Liver (tissue), 9 donors: ENCODE data around the gene NPAS1. TPM values are rescaled to one million over a fixed set of nuclear protein-coding genes. Genes with fewer than 3 reads are reported as not detected.

Source experiments
- DNase-seq: peaks from one replicate; pipeline ENCODE4 v3.0.0-alpha.2; 2017; ENCODE audit warnings: low spot score
- H3K27ac ChIP-seq, 2 donors: one replicate each; pipeline ENCODE4 v1.7.0; 2013; ENCODE audit warnings: inconsistent platforms in 2 of 2, low read length in 2 of 2, control low read depth in 1 of 2, low read depth in 1 of 2, mild to moderate bottlenecking in 1 of 2
- H3K27me3 ChIP-seq, 4 donors: one replicate each; pipeline versions ENCODE4 v1.6.1 to v1.7.0; 2013; ENCODE audit warnings: low read length in 3 of 4, inconsistent platforms in 1 of 4, mild to moderate bottlenecking in 1 of 4, moderate library complexity in 1 of 4; ENCODE audit not compliant: control insufficient read depth in 4 of 4, insufficient read depth in 4 of 4
- H3K36me3 ChIP-seq, 4 donors: one replicate each; pipeline versions ENCODE4 v1.6.1 to v1.7.0; 2013; ENCODE audit warnings: low read length in 3 of 4, mild to moderate bottlenecking in 3 of 4, low read depth in 1 of 4, moderate library complexity in 1 of 4; ENCODE audit not compliant: control insufficient read depth in 4 of 4, insufficient read depth in 3 of 4
- H3K4me1 ChIP-seq, 4 donors: one replicate each; pipeline versions ENCODE4 v1.6.1 to v1.7.0; 2013; ENCODE audit warnings: low read length in 3 of 4, mild to moderate bottlenecking in 3 of 4, moderate library complexity in 1 of 4; ENCODE audit not compliant: control insufficient read depth in 4 of 4, insufficient read depth in 4 of 4
- H3K4me3 ChIP-seq, 3 donors: one replicate each; pipeline versions ENCODE4 v1.6.1 to v1.7.0; 2013; ENCODE audit warnings: low read length in 3 of 3, control low read depth in 1 of 3, low read depth in 1 of 3, mild to moderate bottlenecking in 1 of 3
- H3K9ac ChIP-seq, 2 donors: one replicate each; pipeline ENCODE4 v1.7.0; 2013; ENCODE audit warnings: low read length in 2 of 2, mild to moderate bottlenecking in 2 of 2, moderate library complexity in 2 of 2, control low read depth in 1 of 2, low read depth in 1 of 2
- H3K9me3 ChIP-seq, 4 donors: one replicate each; pipeline versions ENCODE4 v1.6.1 to v1.7.0; 2013; ENCODE audit warnings: low read length in 3 of 4; ENCODE audit not compliant: control insufficient read depth in 4 of 4
- EGR1 ChIP-seq, 2 donors: IDR thresholded peaks; 2 replicates each; pipeline ENCODE4 v1.6.1; 2016 to 2018; ENCODE audit warnings: antibody characterized with exemption in 2 of 2, low read depth in 2 of 2
- FOXA1 ChIP-seq: IDR thresholded peaks from 2 replicates; pipeline ENCODE4 v1.6.1; 2016; ENCODE audit warnings: antibody characterized with exemption
- FOXA2 ChIP-seq: IDR thresholded peaks from 2 replicates; pipeline ENCODE4 v1.6.1; 2016; ENCODE audit warnings: antibody characterized with exemption
- GABPA ChIP-seq, 2 donors: IDR thresholded peaks in 1 of 2; conservative IDR thresholded peaks in 1 of 2; 2 replicates each; pipeline ENCODE4 v1.6.1; 2016; ENCODE audit warnings: antibody characterized with exemption in 2 of 2, mild to moderate bottlenecking in 1 of 2, moderate library complexity in 1 of 2
- HNF4A ChIP-seq, 2 donors: conservative IDR thresholded peaks; 2 replicates each; pipeline ENCODE4 v1.6.1; 2016; ENCODE audit warnings: antibody characterized with exemption in 2 of 2, mild to moderate bottlenecking in 2 of 2
- HNF4G ChIP-seq: IDR thresholded peaks from 2 replicates; pipeline ENCODE4 v1.6.1; 2016; ENCODE audit warnings: antibody characterized with exemption
- JUND ChIP-seq, 2 donors: IDR thresholded peaks; 2 replicates each; pipeline ENCODE4 v1.6.1; 2016; ENCODE audit warnings: antibody characterized with exemption in 2 of 2
- NR2F2 ChIP-seq: IDR thresholded peaks from 2 replicates; pipeline ENCODE4 v1.6.1; 2016; ENCODE audit warnings: antibody characterized with exemption
- RAD21 ChIP-seq, 2 donors: IDR thresholded peaks; 2 replicates each; pipeline ENCODE4 v1.6.1; 2016; ENCODE audit warnings: antibody characterized with exemption in 2 of 2, mild to moderate bottlenecking in 2 of 2
- RXRA ChIP-seq, 2 donors: IDR thresholded peaks; 2 replicates each; pipeline ENCODE4 v1.6.1; 2017 to 2018; ENCODE audit warnings: antibody characterized with exemption in 2 of 2, mild to moderate bottlenecking in 1 of 2
- SP1 ChIP-seq: IDR thresholded peaks from 2 replicates; pipeline ENCODE4 v1.6.1; 2018; ENCODE audit warnings: antibody characterized with exemption, mild to moderate bottlenecking
- TAF1 ChIP-seq: conservative IDR thresholded peaks from 2 replicates; pipeline ENCODE4 v1.6.1; 2016; ENCODE audit warnings: antibody characterized with exemption, mild to moderate bottlenecking
- YY1 ChIP-seq: IDR thresholded peaks from 2 replicates; pipeline ENCODE4 v1.6.1; 2016; ENCODE audit warnings: antibody characterized with exemption, mild to moderate bottlenecking
- WGBS: extraction: QIAGEN DNeasy Blood & Tissue Kit; methylation state at CpG from one replicate; pipeline ENCODE4 v1.1.7; 2013; 5-methylcytosine and 5-hydroxymethylcytosine counted together
- polyA plus RNA-seq, 2 donors: library from polyadenylated mRNA; stranded (reverse) in 1 of 2; unstranded in 1 of 2; fragments of 200-250 nt in 1 of 2; fragments of >200 nt in 1 of 2; fragmentation: Nextera tagmentation in 1 of 2; extraction: Ambion mirVana in 1 of 2; gene quantifications; one replicate each; pipeline versions ENCODE4 v1.2.1 to v1.2.3, GENCODE V29; 2013 to 2015
- total RNA-seq, 2 donors: library from RNA; depleted of rRNA; stranded (reverse); fragments of >200 nt; gene quantifications; one replicate each; pipeline ENCODE4 v1.2.3, GENCODE V29; 2014
- TF ChIP-seq, protein P1 (sequence below): IDR thresholded peaks from 2 replicates; pipeline ENCODE4 v1.6.1; 2016; ENCODE audit warnings: antibody characterized with exemption
- TF ChIP-seq, protein P2 (sequence below): IDR thresholded peaks from 2 replicates; pipeline ENCODE4 v1.6.1; 2016; ENCODE audit warnings: antibody characterized with exemption
- TF ChIP-seq, protein P3 (sequence below): IDR thresholded peaks from 2 replicates; pipeline ENCODE4 v1.6.1; 2016; ENCODE audit warnings: antibody characterized with exemption
- TF ChIP-seq, protein P4 (sequence below): fragments of 150-350 bp; IDR thresholded peaks from 2 replicates; pipeline ENCODE4 v1.5.1; 2017; ENCODE audit warnings: improper control_type of control experiment, low read depth, low read length; ENCODE audit not compliant: missing input control
- donor health status: healthy.
- donor health status: healthy.
- donor health status: healthy.
- donor health status: healthy.
- donor health status: healthy.

The NPAS1 gene
- total and polyA plus RNA-seq, 4 donors, result 0.22 TPM; not detected in 3

DNA sequence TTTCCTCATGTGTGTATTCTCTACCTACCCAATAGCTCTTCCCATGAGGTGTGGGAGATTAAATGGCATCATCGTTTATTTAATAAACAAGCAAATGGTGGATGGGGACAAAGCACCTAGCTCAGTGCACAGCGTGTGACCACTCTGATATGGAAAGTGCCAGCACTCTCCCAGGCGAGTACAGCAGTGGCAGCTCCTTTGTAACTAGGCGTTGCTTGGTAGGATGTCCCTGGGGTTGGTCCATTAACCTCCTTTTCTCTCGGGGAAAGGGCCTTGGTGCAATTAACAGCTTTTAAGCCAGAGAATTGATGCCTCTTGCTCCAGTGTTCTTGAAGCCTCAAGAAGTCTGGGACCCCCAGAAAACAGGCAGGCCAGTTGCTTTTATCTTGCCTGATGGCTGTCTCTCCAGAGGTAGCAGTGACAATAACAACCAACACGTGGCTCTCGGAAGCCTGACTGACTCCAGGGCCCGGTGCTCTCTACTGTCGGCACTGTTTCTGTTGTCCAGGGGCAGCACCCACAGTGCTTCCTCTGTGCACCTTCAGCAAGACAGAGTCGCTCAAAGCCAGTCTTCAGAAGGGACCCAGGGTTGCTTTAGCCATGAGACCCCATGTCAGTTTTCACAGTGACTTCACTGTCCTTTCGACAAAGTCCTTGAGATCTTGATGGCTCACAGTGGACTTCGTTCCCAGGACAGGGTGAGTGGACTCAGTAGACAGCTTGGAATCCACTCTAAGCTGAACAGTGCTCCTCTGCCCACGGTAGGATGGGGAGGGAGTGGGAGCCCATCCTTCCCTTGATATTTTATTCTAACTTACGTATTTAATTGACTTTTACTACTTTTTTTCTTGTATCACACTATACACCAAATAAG is 33.9 kb upstream of the NPAS1 start:
- TF ChIP-seq YY1, result no peak
- TF ChIP-seq, protein P1, sequence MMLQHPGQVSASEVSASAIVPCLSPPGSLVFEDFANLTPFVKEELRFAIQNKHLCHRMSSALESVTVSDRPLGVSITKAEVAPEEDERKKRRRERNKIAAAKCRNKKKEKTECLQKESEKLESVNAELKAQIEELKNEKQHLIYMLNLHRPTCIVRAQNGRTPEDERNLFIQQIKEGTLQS, result no peak
- TF ChIP-seq FOXA2, result no peak
- no peak for TF ChIP-seq GABPA (IDR thresholded peaks at IDR 0.05 in 1 of 2, conservative IDR thresholded peaks at IDR 0.05 in 1 of 2)
- TF ChIP-seq SP1, result peak; percentile 6
- TF ChIP-seq, protein P2, sequence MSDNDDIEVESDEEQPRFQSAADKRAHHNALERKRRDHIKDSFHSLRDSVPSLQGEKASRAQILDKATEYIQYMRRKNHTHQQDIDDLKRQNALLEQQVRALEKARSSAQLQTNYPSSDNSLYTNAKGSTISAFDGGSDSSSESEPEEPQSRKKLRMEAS, result no peak
- no peak for TF ChIP-seq HNF4G
- TF ChIP-seq, protein P3, sequence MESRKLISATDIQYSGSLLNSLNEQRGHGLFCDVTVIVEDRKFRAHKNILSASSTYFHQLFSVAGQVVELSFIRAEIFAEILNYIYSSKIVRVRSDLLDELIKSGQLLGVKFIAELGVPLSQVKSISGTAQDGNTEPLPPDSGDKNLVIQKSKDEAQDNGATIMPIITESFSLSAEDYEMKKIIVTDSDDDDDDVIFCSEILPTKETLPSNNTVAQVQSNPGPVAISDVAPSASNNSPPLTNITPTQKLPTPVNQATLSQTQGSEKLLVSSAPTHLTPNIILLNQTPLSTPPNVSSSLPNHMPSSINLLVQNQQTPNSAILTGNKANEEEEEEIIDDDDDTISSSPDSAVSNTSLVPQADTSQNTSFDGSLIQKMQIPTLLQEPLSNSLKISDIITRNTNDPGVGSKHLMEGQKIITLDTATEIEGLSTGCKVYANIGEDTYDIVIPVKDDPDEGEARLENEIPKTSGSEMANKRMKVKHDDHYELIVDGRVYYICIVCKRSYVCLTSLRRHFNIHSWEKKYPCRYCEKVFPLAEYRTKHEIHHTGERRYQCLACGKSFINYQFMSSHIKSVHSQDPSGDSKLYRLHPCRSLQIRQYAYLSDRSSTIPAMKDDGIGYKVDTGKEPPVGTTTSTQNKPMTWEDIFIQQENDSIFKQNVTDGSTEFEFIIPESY, result no peak
- no peak for TF ChIP-seq JUND (IDR thresholded peaks at IDR 0.05)
- no peak for TF ChIP-seq FOXA1
- TF ChIP-seq RAD21 (IDR thresholded peaks at IDR 0.05), result no peak
- no peak for TF ChIP-seq TAF1
- TF ChIP-seq, protein P4, sequence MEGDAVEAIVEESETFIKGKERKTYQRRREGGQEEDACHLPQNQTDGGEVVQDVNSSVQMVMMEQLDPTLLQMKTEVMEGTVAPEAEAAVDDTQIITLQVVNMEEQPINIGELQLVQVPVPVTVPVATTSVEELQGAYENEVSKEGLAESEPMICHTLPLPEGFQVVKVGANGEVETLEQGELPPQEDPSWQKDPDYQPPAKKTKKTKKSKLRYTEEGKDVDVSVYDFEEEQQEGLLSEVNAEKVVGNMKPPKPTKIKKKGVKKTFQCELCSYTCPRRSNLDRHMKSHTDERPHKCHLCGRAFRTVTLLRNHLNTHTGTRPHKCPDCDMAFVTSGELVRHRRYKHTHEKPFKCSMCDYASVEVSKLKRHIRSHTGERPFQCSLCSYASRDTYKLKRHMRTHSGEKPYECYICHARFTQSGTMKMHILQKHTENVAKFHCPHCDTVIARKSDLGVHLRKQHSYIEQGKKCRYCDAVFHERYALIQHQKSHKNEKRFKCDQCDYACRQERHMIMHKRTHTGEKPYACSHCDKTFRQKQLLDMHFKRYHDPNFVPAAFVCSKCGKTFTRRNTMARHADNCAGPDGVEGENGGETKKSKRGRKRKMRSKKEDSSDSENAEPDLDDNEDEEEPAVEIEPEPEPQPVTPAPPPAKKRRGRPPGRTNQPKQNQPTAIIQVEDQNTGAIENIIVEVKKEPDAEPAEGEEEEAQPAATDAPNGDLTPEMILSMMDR, result no peak
- TF ChIP-seq HNF4A (conservative IDR thresholded peaks at IDR 0.05), result peak; percentile 57 to 70
- TF ChIP-seq NR2F2, result no peak
- no peak for TF ChIP-seq RXRA (IDR thresholded peaks at IDR 0.05)
- no peak overlapping the region for H3K4me3 ChIP-seq
- H3K4me1 ChIP-seq, result peaks cover 9 to 42% (median 30%) of the 10 kb centered on the region in 4 donors
- no peaks in the 10 kb centered on the region for H3K27me3 ChIP-seq
- peaks cover 8 to 12% (median 8%) of the 10 kb centered on the region in 4 donors for H3K36me3 ChIP-seq
- H3K9me3 ChIP-seq, result no peaks in the 10 kb centered on the region
- no peak overlapping the region for H3K9ac ChIP-seq
- DNase-seq, result no peak
- peak overlapping the region; percentile 94 to 95 for H3K27ac ChIP-seq
- WGBS, result 82% methylated on average over 14 of the region's 14 CpGs

DNA sequence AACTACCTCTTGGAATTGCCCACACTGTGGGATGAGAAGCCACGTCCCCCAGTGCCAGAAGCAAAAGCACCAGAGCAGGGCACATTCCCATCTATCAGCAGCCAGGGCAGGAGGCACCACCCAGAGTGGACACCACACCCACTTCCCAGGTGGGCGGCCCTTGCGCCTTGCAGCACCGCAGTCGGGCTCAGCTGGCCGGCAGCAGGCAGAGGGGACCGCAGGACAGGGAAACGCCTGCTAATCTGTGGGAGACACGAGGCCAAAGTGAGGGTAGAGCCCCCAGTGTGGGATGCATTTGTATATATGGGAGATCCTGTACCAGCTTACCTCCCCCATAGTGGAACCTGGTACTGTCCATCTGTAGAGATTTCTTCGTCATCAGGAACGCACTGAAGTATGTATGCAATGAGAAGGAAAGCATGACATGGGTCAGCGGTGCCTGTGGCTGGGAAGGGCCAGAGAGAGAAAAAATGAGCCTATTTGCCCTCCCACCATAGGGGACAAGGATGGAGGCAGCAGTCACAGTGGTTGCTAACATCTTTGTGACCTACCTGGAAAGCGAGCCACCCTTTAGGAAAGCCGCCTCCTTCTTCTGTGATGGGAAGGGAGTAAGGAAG is 30.9 kb upstream of the NPAS1 start:
- H3K27me3 ChIP-seq, result no peaks in the 10 kb centered on the region
- 90% methylated on average over 14 of the region's 14 CpGs for WGBS
- no peak overlapping the region for H3K27ac ChIP-seq
- peaks cover 9 to 62% (median 40%) of the 10 kb centered on the region in 4 donors for H3K4me1 ChIP-seq
- peaks cover 8 to 12% (median 10%) of the 10 kb centered on the region in 4 donors for H3K36me3 ChIP-seq
- no peaks in the 10 kb centered on the region for H3K9me3 ChIP-seq
- DNase-seq, result no peak
- H3K9ac ChIP-seq, result no peak overlapping the region
- no peak overlapping the region for H3K4me3 ChIP-seq
- no peak for TF ChIP-seq HNF4A (conservative IDR thresholded peaks at IDR 0.05)
- TF ChIP-seq, protein P2, result no peak
- no peak for TF ChIP-seq FOXA2
- no peak for TF ChIP-seq NR2F2
- TF ChIP-seq, protein P3, result no peak
- no peak for TF ChIP-seq YY1
- TF ChIP-seq, protein P4, result no peak
- no peak for TF ChIP-seq GABPA (IDR thresholded peaks at IDR 0.05 in 1 of 2, conservative IDR thresholded peaks at IDR 0.05 in 1 of 2)
- TF ChIP-seq EGR1 (IDR thresholded peaks at IDR 0.05; ENCODE audit: low read depth in 2 of 2), result no peak
- no peak for TF ChIP-seq SP1
- TF ChIP-seq JUND (IDR thresholded peaks at IDR 0.05), result no peak
- no peak for TF ChIP-seq FOXA1
- TF ChIP-seq, protein P1, result no peak
- TF ChIP-seq TAF1, result no peak
